Sciatic nerve (tissue), 2 donors: ENCODE data around the gene ELP1. TPM values are rescaled to one million over a fixed set of nuclear protein-coding genes. Genes with fewer than 3 reads are reported as not detected.
"Not testable (repeated sequence)": the region's sequence is repeated elsewhere in the genome, so short reads cannot be mapped to it uniquely, and the experiment has no call there.

Experiments used
- ATAC-seq: fragments of 200-7000 bp; cut with Tn5 transposase; one replicate; pipeline ENCODE4 v1.9.1; 2020; ENCODE audit warnings: mild to moderate bottlenecking, moderate library complexity
- DNase-seq: peaks from one replicate; pipeline ENCODE4 v3.0.0-alpha.2; 2020; ENCODE audit warnings: low spot score
- intact Hi-C: fragments of 100-400 bp; cut with DNase I; formaldehyde crosslinking; loops from one replicate; pipeline ENCODE4 v1.14.2; 2022
- total RNA-seq: library from RNA; stranded (reverse); fragmentation: NEBNext Ultra II Directional; extraction: Animal tissue kit (Norgen Biotek cat#: 25700); gene quantifications from one replicate; pipeline ENCODE4 v1.2.1, GENCODE V29; 2021
- donor health status: DM: no; HTN: no; CAD: no.
- donor health status: DM: no; HTN: no; CAD: no.

Gene ELP1
- total RNA-seq, 1 donor from 2014 or later: 21.8 TPM

DNA sequence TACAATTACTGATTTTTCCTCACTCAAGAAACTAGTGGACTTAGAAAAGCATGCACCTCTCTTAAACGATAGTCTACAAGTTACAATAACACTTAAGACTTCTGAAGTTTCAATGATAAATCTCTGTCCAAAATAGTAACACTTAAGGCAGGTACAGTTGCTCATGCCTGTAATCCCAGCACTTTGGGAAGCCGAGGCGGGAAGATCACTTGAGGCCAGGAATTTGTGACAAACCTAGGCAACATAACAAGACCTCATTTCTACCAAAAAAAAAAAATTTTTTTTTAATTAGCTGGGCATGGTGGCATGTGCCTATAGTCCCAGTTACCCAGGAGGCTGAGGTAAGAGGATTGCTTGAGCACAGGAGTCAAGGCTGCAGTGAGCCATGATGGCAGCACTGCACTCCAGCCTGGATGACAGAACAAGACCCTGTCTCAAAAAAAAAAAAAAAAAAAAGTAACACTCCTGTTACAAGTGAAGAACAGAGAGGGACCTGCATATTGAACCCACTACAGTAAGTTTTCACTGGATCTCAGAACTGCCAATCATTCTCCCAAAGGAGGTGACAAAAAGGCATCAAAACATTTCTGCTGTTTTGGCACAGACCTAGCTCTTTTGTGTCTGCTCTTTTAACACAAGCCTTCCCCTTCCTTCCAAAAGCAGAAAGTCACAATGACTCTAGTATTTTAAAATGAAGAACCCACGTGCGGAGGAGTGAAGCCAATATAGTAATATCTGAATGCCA is 3.8 kb upstream of the ELP1 start:
- DNase-seq: no peak
- intact Hi-C loops: no loop called here
- ATAC-seq: no peak

- ATAC-seq (peak; percentile 97), DNase-seq (peak; percentile 82)
- intact Hi-C loops: no loop called here
Observed at GRCh38 chr9:108934323-108934893, 484 bp upstream of the ELP1 start, which contains the start of gene ABITRAM. Gene ABITRAM (plus strand): TSS chr9:108934400. CDS start chr9:108934487, 87 bp downstream.

GRCh38 chr9:108933231-108933717 is 650 bp downstream of the ELP1 start:
- intact Hi-C loops: loop anchor here (2.0 kb wide), 1 partner anchor 58 kb away; no protein-coding TSS in a partner anchor
- no peak for ATAC-seq

DNA sequence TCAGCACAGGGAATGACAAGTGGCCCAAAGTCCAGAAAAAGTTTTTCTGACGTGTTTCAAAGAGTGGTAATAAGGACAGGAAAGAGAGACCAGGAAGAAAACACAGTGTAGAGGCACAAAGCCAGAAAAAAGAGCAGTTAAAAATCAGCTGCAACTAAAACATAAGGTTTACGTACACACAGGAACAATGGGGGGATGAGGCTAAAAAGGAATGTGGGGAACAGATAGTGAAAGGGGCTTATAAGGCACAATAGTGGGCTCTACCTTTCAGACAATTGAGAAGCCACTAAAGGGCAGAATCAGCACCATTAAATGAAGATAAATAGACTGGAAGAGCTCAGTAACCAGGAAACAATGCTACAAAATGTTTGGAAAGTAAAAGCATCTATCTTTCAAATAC is 5.5 kb downstream of the ELP1 start:
- no peak for ATAC-seq
- no peak for DNase-seq
- intact Hi-C loops: no loop called here

More at GRCh38 chr9:108933231-108933717, 650 bp downstream of the ELP1 start:
- no peak for DNase-seq

- intact Hi-C loops: no loop called here
- ATAC-seq (no peak), DNase-seq (no peak)
Observed at GRCh38 chr9:108924466-108924865, 9.5 kb downstream of the ELP1 start.

GRCh38 chr9:108921200-108921599 is 12.7 kb downstream of the ELP1 start:
- DNase-seq (no peak), ATAC-seq (no peak)
- intact Hi-C loops: no loop called here

- ATAC-seq, DNase-seq, intact Hi-C loops: not testable (repeated sequence)
Observed at GRCh38 chr9:108920401-108920800, 13.5 kb downstream of the ELP1 start.

GRCh38 chr9:108919517-108919916 is 14.4 kb downstream of the ELP1 start:
- ATAC-seq: no peak
- intact Hi-C loops: no loop called here
- DNase-seq: no peak

DNA sequence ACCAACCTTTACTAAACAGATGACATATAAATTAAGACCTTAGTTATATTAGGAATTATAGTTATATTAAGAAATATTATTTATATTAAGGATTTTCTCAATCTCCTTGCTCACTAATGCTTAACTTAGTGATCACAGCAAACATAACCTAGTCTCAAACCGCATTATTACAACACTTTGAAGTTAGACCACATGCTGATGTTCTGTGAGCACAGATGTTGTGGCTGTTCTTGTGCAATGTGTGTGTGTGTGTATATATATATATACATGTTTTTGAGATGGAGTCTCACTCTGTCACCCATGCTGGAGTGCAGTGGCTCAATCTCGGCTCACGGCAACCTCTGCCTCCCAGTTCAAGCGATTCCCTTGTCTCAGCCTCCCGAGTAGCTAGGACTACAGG is 20.5 kb downstream of the ELP1 start:
- intact Hi-C loops: no loop called here
- ATAC-seq: no peak
- no peak for DNase-seq

- DNase-seq (no peak), ATAC-seq (no peak)
- intact Hi-C loops: no loop called here
Observed at GRCh38 chr9:108911820-108912219, 22.1 kb downstream of the ELP1 start.

GRCh38 chr9:108910914-108911313 is 23.0 kb downstream of the ELP1 start:
- DNase-seq (no peak), ATAC-seq (no peak)
- intact Hi-C loops: no loop called here

DNA sequence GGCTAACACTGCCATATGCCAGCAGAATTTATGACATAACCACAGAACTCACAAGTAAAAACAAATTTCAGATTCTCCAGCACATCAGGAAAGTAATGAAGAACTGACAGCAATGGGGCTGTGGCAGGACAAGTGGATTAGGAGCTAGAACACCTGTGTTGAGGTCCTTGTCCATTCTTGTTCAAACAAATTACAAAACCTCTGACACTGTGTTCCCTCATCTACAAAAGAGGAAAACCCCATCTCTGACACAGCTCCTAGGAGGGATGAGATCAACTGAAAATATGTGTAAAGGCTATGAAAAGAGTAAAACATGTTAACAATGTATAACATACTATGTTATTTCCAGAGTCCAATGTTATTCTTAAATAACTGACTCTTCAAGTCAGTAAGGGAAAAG is 23.5 kb downstream of the ELP1 start:
- no peak for ATAC-seq
- intact Hi-C loops: no loop called here
- no peak for DNase-seq

GRCh38 chr9:108905494-108905893 is 28.4 kb downstream of the ELP1 start:
- intact Hi-C loops: no loop called here
- ATAC-seq: no peak
- no peak for DNase-seq

DNA sequence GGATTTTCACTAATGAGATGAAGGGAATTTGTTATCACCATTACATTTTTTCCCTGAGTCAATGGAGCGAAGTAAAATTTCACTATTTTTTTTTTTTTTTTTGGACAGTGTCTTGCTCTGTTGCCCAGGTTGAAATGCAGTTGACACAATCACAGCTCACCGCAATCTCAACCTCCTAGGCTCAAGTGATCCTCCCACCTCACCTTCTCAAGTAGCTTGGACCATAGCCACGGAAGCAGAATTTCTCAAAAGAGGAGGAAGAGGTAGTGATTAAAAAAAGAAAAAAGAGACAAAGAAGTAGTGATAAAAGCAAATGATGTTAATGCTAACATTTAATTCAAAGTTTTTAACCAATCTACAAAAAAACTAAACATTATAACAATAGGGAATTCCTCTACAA is 29.8 kb downstream of the ELP1 start:
- ATAC-seq (no peak), DNase-seq (no peak)
- intact Hi-C loops: no loop called here

DNA sequence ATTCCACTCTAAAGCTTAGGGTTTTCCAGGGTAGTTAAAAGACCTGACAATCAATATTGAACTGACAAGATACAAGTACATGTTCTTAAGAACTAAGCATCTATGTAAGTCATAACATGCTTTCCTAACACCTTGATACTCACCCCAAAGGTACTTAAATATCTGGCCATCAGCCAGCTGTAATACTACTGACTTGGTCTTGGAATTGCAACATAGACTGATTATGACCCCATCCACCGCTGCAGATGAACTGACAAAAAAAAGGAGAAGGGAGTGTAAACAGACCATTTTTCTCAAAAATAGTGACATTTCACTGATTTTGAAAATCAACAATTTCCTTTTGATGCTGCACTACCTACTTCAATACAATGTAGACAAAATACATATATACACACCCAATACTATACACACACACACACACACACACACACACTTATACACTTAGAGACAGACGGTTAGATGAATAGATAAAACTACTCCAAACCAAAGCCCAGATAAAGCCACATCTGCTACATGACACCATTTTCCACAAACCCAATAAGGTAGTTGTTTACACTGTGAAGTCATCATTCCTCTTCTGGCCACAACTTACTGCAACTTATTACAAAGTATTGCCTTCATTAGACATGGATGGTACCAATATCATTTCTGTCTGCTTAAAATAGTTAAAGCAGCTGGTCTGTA is 30.4 kb downstream of the ELP1 start:
- ATAC-seq (no peak), DNase-seq (no peak)
- intact Hi-C loops: no loop called here

DNA sequence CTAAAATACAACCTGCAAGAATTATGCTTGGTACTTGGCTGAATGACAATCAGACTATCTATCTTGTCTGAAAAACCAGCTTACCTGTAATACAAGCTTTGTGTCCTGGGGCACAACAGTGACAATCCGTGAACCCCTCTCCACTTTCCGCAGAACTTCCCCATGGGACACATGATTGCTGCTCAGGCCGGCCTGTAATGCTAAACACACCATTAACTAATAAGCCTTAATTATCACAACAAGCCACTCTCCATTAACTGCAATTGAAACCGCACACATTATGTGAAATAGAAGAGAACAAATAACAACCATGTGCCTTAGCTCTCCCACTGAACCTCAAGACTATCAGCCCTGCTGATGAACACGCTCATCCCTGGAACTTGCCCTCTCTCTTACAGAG is 33.7 kb downstream of the ELP1 start:
- intact Hi-C loops: no loop called here
- ATAC-seq (no peak), DNase-seq (no peak)

DNA sequence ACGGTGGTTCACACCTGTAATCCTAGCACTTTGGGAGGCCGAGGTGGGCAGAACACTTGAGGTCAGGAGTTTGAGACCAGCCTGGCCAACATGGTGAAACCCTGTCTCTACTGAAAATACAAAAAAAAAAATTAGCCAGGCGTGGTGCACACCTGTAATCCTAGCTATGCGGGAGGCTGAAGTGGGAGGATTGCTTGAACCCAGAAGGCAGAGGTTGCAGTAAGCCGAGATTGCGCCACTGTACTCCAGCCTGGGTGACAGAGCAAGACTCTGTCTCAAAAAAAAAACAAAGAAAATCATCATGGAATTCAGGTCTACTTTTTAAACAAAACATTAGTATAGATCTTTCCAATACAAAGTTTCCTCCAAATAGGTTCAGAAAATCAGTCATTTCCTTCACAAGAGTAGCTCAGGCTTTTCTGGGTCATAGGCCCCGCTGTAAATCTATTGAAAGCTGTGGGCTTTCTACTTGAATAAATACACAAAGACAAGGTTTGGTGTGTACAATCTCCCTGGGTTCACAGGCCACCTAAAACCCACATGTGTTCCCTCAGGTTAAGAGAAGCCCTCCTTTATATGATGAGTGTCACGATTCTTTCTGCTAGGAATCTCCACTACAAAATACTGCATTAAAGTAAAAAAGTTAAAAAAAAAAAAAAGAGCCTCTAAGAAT is 34.8 kb downstream of the ELP1 start:
- ATAC-seq: not testable (repeated sequence)

GRCh38 chr9:108897324-108898096 is 36.4 kb downstream of the ELP1 start:
- no peak for DNase-seq
- intact Hi-C loops: no loop called here
- ATAC-seq: no peak

More for the DNA sequence above, 34.8 kb downstream of the ELP1 start:
- intact Hi-C loops, DNase-seq: not testable (repeated sequence)
